ENCODE data around the gene STX18.

GRCh38 chr4:4456816-4457578, 84.9 kb downstream of the STX18 start:
- TF ChIP-seq POLR2A (IDR thresholded peaks at IDR 0.05; ENCODE audit: low read depth, low read length) (no peak), EZH2 (IDR thresholded peaks at IDR 0.05; ENCODE audit: borderline replicate concordance, low read depth, low read length, severe bottlenecking) (no peak), CTCF (IDR thresholded peaks at IDR 0.05; ENCODE audit: extremely low read depth in 1 of 2, insufficient read depth in 1 of 2, low read depth in 1 of 2, low read length in 2 of 2) (no peak), POLR2AphosphoS5 (IDR thresholded peaks at IDR 0.05; ENCODE audit: insufficient read depth, low read depth, low read length) (no peak), FOS (IDR thresholded peaks at IDR 0.05; ENCODE audit: borderline replicate concordance, insufficient read depth, low read length) (no peak), MYC (IDR thresholded peaks at IDR 0.05; ENCODE audit: low read depth, low read length) (no peak)
